ENCODE measurements around the gene PET117.
"Not testable (repeated sequence)": the region's sequence is repeated elsewhere in the genome, so short reads cannot be mapped to it uniquely, and the experiment has no call there.

The PET117 gene

GRCh38 chr20:18101125-18101810 is 36.4 kb upstream of the PET117 start:
- H3K79me2 ChIP-seq (ENCODE audit: control insufficient read depth, insufficient read depth, low read length, unreplicated experiment) = no peaks in the 10 kb centered on the region
- H3K4me1 ChIP-seq (ENCODE audit: control insufficient read depth, insufficient read depth, low read length, unreplicated experiment) = no peaks in the 10 kb centered on the region
- H3K36me3 ChIP-seq (ENCODE audit: insufficient read depth, low read length) = no peaks in the 10 kb centered on the region
- no peak overlapping the region for H3K27ac ChIP-seq (ENCODE audit: low read depth, low read length)
- H2AFZ ChIP-seq (ENCODE audit: low read length, unreplicated experiment) = no peak overlapping the region
- H3K27me3 ChIP-seq (ENCODE audit: insufficient read depth, low read length) = peaks cover 52% of the 10 kb centered on the region
- H3K4me3 ChIP-seq (ENCODE audit: low read depth, low read length) = no peak overlapping the region

- Histone ChIP-seq H3K27ac (ENCODE audit: low read depth, low read length) (no peak overlapping the region), H3K4me1 (ENCODE audit: control insufficient read depth, insufficient read depth, low read length, unreplicated experiment) (no peaks in the 10 kb centered on the region), H2AFZ (ENCODE audit: low read length, unreplicated experiment) (no peak overlapping the region), H3K36me3 (ENCODE audit: insufficient read depth, low read length) (no peaks in the 10 kb centered on the region), H3K79me2 (ENCODE audit: control insufficient read depth, insufficient read depth, low read length, unreplicated experiment) (no peaks in the 10 kb centered on the region), H3K27me3 (ENCODE audit: insufficient read depth, low read length) (peaks cover 45% of the 10 kb centered on the region), H3K4me3 (ENCODE audit: low read depth, low read length) (no peak overlapping the region)
Measured at GRCh38 chr20:18103497-18103896, 34.2 kb upstream of the PET117 start.

- no peak overlapping the region for H3K27ac ChIP-seq (ENCODE audit: low read depth, low read length)
- no peaks in the 10 kb centered on the region for H3K4me1 ChIP-seq (ENCODE audit: control insufficient read depth, insufficient read depth, low read length, unreplicated experiment)
- no peaks in the 10 kb centered on the region for H3K36me3 ChIP-seq (ENCODE audit: insufficient read depth, low read length)
- no peaks in the 10 kb centered on the region for H3K79me2 ChIP-seq (ENCODE audit: control insufficient read depth, insufficient read depth, low read length, unreplicated experiment)
- H3K27me3 ChIP-seq (ENCODE audit: insufficient read depth, low read length) = peaks cover 39% of the 10 kb centered on the region
- H3K4me3 ChIP-seq (ENCODE audit: low read depth, low read length) = no peak overlapping the region
- H2AFZ ChIP-seq (ENCODE audit: low read length, unreplicated experiment) = no peak overlapping the region
Measured at GRCh38 chr20:18108326-18108725, 29.3 kb upstream of the PET117 start.

GRCh38 chr20:18128574-18128973 is 9.1 kb upstream of the PET117 start:
- not testable (repeated sequence) for H3K36me3 ChIP-seq (ENCODE audit: insufficient read depth, low read length); H3K79me2 ChIP-seq (ENCODE audit: control insufficient read depth, insufficient read depth, low read length, unreplicated experiment); H3K27ac ChIP-seq (ENCODE audit: low read depth, low read length); H3K4me3 ChIP-seq (ENCODE audit: low read depth, low read length); H3K4me1 ChIP-seq (ENCODE audit: control insufficient read depth, insufficient read depth, low read length, unreplicated experiment); H2AFZ ChIP-seq (ENCODE audit: low read length, unreplicated experiment)
- H3K27me3 ChIP-seq (ENCODE audit: insufficient read depth, low read length) = peaks cover 25% of the 10 kb centered on the region

- Histone ChIP-seq H3K79me2 (ENCODE audit: control insufficient read depth, insufficient read depth, low read length, unreplicated experiment) (no peaks in the 10 kb centered on the region), H3K4me1 (ENCODE audit: control insufficient read depth, insufficient read depth, low read length, unreplicated experiment) (peaks cover 4% of the 10 kb centered on the region), H3K27ac (ENCODE audit: low read depth, low read length) (no peak overlapping the region), H3K27me3 (ENCODE audit: insufficient read depth, low read length) (peaks cover 16% of the 10 kb centered on the region; the same call in 1 of the 2 replicates), H3K36me3 (ENCODE audit: insufficient read depth, low read length) (no peaks in the 10 kb centered on the region), H2AFZ (ENCODE audit: low read length, unreplicated experiment) (no peak overlapping the region), H3K4me3 (ENCODE audit: low read depth, low read length) (no peak overlapping the region)
Measured at GRCh38 chr20:18132663-18133062, 5.0 kb upstream of the PET117 start.

- H3K27me3 ChIP-seq (ENCODE audit: insufficient read depth, low read length) = peaks cover 8% of the 10 kb centered on the region; the same call in 1 of the 2 replicates
- H3K4me1 ChIP-seq (ENCODE audit: control insufficient read depth, insufficient read depth, low read length, unreplicated experiment) = peaks cover 8% of the 10 kb centered on the region
- H3K27ac ChIP-seq (ENCODE audit: low read depth, low read length) = no peak overlapping the region
- no peak overlapping the region for H2AFZ ChIP-seq (ENCODE audit: low read length, unreplicated experiment)
- no peak overlapping the region for H3K4me3 ChIP-seq (ENCODE audit: low read depth, low read length)
- peaks cover 12% of the 10 kb centered on the region for H3K79me2 ChIP-seq (ENCODE audit: control insufficient read depth, insufficient read depth, low read length, unreplicated experiment)
- H3K36me3 ChIP-seq (ENCODE audit: insufficient read depth, low read length) = no peaks in the 10 kb centered on the region
Measured at GRCh38 chr20:18133962-18134361, 3.7 kb upstream of the PET117 start.

- peaks cover 8% of the 10 kb centered on the region for H3K36me3 ChIP-seq (ENCODE audit: insufficient read depth, low read length)
- H3K79me2 ChIP-seq (ENCODE audit: control insufficient read depth, insufficient read depth, low read length, unreplicated experiment) = peaks cover 24% of the 10 kb centered on the region
- peak overlapping the region; percentile 95 for H3K4me3 ChIP-seq (ENCODE audit: low read depth, low read length)
- H3K27ac ChIP-seq (ENCODE audit: low read depth, low read length) = peak overlapping the region; percentile 55; the same call in 1 of the 2 replicates
- no peaks in the 10 kb centered on the region for H3K27me3 ChIP-seq (ENCODE audit: insufficient read depth, low read length)
- H3K4me1 ChIP-seq (ENCODE audit: control insufficient read depth, insufficient read depth, low read length, unreplicated experiment) = peaks cover 13% of the 10 kb centered on the region
- peak overlapping the region; percentile 77 for H2AFZ ChIP-seq (ENCODE audit: low read length, unreplicated experiment)
Measured at GRCh38 chr20:18138266-18138582, 561 bp downstream of the PET117 start.

GRCh38 chr20:18138639-18139583 is 1.2 kb downstream of the PET117 start:
- Histone ChIP-seq H3K27me3 (ENCODE audit: insufficient read depth, low read length) (no peaks in the 10 kb centered on the region), H3K79me2 (ENCODE audit: control insufficient read depth, insufficient read depth, low read length, unreplicated experiment) (peaks cover 24% of the 10 kb centered on the region), H3K27ac (ENCODE audit: low read depth, low read length) (no peak overlapping the region), H3K4me3 (ENCODE audit: low read depth, low read length) (peak overlapping the region; percentile 95), H3K4me1 (ENCODE audit: control insufficient read depth, insufficient read depth, low read length, unreplicated experiment) (peaks cover 13% of the 10 kb centered on the region), H2AFZ (ENCODE audit: low read length, unreplicated experiment) (peak overlapping the region; percentile 77), H3K36me3 (ENCODE audit: insufficient read depth, low read length) (peaks cover 8% of the 10 kb centered on the region)

GRCh38 chr20:18139832-18140231 is 2.2 kb downstream of the PET117 start:
- Histone ChIP-seq H3K4me3 (ENCODE audit: low read depth, low read length) (no peak overlapping the region; the same call in 1 of the 2 replicates), H3K79me2 (ENCODE audit: control insufficient read depth, insufficient read depth, low read length, unreplicated experiment) (peaks cover 24% of the 10 kb centered on the region), H3K36me3 (ENCODE audit: insufficient read depth, low read length) (peaks cover 8% of the 10 kb centered on the region), H3K4me1 (ENCODE audit: control insufficient read depth, insufficient read depth, low read length, unreplicated experiment) (peaks cover 13% of the 10 kb centered on the region), H3K27me3 (ENCODE audit: insufficient read depth, low read length) (no peaks in the 10 kb centered on the region), H3K27ac (ENCODE audit: low read depth, low read length) (no peak overlapping the region), H2AFZ (ENCODE audit: low read length, unreplicated experiment) (no peak overlapping the region)

GRCh38 chr20:18144541-18145099 is 7.0 kb downstream of the PET117 start:
- peaks cover 13% of the 10 kb centered on the region for H3K36me3 ChIP-seq (ENCODE audit: insufficient read depth, low read length)
- no peaks in the 10 kb centered on the region for H3K27me3 ChIP-seq (ENCODE audit: insufficient read depth, low read length)
- no peak overlapping the region for H3K4me3 ChIP-seq (ENCODE audit: low read depth, low read length)
- no peak overlapping the region for H3K27ac ChIP-seq (ENCODE audit: low read depth, low read length)
- no peaks in the 10 kb centered on the region for H3K4me1 ChIP-seq (ENCODE audit: control insufficient read depth, insufficient read depth, low read length, unreplicated experiment)
- no peak overlapping the region for H2AFZ ChIP-seq (ENCODE audit: low read length, unreplicated experiment)
- peaks cover 5% of the 10 kb centered on the region for H3K79me2 ChIP-seq (ENCODE audit: control insufficient read depth, insufficient read depth, low read length, unreplicated experiment)
